H9 (cell line): ENCODE results near the gene NOCT. TPM values are rescaled to one million over a fixed set of nuclear protein-coding genes. Genes with fewer than 3 reads are reported as not detected.

Experiments
- DNase-seq: peaks from one replicate; pipeline ENCODE4 v3.0.0-alpha.2; 2017
- H2AFZ ChIP-seq: one replicate; pipeline ENCODE4 v1.6.1; 2013; ENCODE audit warnings: mild to moderate bottlenecking, low read length, control low read depth, moderate library complexity
- H2AK5ac ChIP-seq: 2 replicates; pipeline ENCODE4 v1.6.1; 2013; ENCODE audit warnings: low read length, control low read depth, mixed read lengths; ENCODE audit not compliant: insufficient read length
- H2BK120ac ChIP-seq: one replicate; pipeline ENCODE4 v1.6.1; 2013; ENCODE audit warnings: low read depth, mild to moderate bottlenecking, low read length, control low read depth, inconsistent platforms; ENCODE audit not compliant: poor library complexity, severe bottlenecking
- H2BK12ac ChIP-seq: 2 replicates; pipeline ENCODE4 v1.6.1; 2013; ENCODE audit warnings: low read length, control low read depth, mixed read lengths, low read depth; ENCODE audit not compliant: insufficient read length
- H2BK15ac ChIP-seq: 2 replicates; pipeline ENCODE4 v1.6.1; 2013; ENCODE audit warnings: low read depth, low read length, control low read depth
- H2BK20ac ChIP-seq: one replicate; pipeline ENCODE4 v1.6.1; 2013; ENCODE audit warnings: low read depth, mild to moderate bottlenecking, low read length, control low read depth, inconsistent platforms; ENCODE audit not compliant: poor library complexity, severe bottlenecking
- H2BK5ac ChIP-seq: 2 replicates; pipeline ENCODE4 v1.6.1; 2013; ENCODE audit warnings: low read length, control low read depth, mixed read lengths; ENCODE audit not compliant: insufficient read length
- H3K14ac ChIP-seq: 2 replicates; pipeline ENCODE4 v1.6.1; 2013; ENCODE audit warnings: low read length, control low read depth; ENCODE audit not compliant: insufficient read depth
- H3K18ac ChIP-seq: 2 replicates; pipeline ENCODE4 v1.6.1; 2013; ENCODE audit warnings: low read depth, mild to moderate bottlenecking, mixed read lengths, low read length, control low read depth; ENCODE audit not compliant: insufficient read length
- H3K23ac ChIP-seq: 2 replicates; pipeline ENCODE4 v1.6.1; 2013; ENCODE audit warnings: low read length, control low read depth, mixed read lengths, low read depth; ENCODE audit not compliant: insufficient read length
- H3K23me2 ChIP-seq: 2 replicates; pipeline ENCODE4 v1.6.1; 2013; ENCODE audit warnings: low read depth, mild to moderate bottlenecking, mixed read lengths, low read length, control low read depth; ENCODE audit not compliant: insufficient read length, poor library complexity, severe bottlenecking
- H3K27ac ChIP-seq: 2 replicates; pipeline ENCODE4 v1.5.1; 2013; ENCODE audit warnings: low read length, control low read depth, mixed read lengths, low read depth; ENCODE audit not compliant: insufficient read length
- H3K27me3 ChIP-seq: 2 replicates; pipeline ENCODE4 v1.6.1; 2013; ENCODE audit warnings: low read length, control low read depth, inconsistent platforms; ENCODE audit not compliant: insufficient read depth
- H3K4ac ChIP-seq: 2 replicates; pipeline ENCODE4 v1.6.1; 2013; ENCODE audit warnings: low read depth, mild to moderate bottlenecking, control low read depth, inconsistent platforms, low read length, moderate library complexity
- H3K4me1 ChIP-seq: 2 replicates; pipeline ENCODE4 v1.6.1; 2013; ENCODE audit warnings: low read length, control low read depth, inconsistent platforms; ENCODE audit not compliant: insufficient read depth
- H3K4me2 ChIP-seq: 2 replicates; pipeline ENCODE4 v1.6.1; 2013; ENCODE audit warnings: low read length, control low read depth, mixed read lengths; ENCODE audit not compliant: insufficient read length, insufficient read depth
- H3K56ac ChIP-seq: 2 replicates; pipeline ENCODE4 v1.6.1; 2013; ENCODE audit warnings: low read depth, mild to moderate bottlenecking, mixed read lengths, low read length, control low read depth; ENCODE audit not compliant: insufficient read length
- H3K79me1 ChIP-seq: 2 replicates; pipeline ENCODE4 v1.6.1; 2013; ENCODE audit warnings: low read depth, mild to moderate bottlenecking, moderate library complexity, low read length, control low read depth, inconsistent platforms; ENCODE audit not compliant: insufficient read depth, poor library complexity, severe bottlenecking
- H3K79me2 ChIP-seq: 2 replicates; pipeline ENCODE4 v1.6.1; 2013; ENCODE audit warnings: low read length, control low read depth, inconsistent platforms; ENCODE audit not compliant: insufficient read depth
- H3K9ac ChIP-seq: 2 replicates; pipeline ENCODE4 v1.6.1; 2013; ENCODE audit warnings: low read length, control low read depth, mixed read lengths; ENCODE audit not compliant: insufficient read length; ENCODE audit errors: extremely low read depth
- H3K9me3 ChIP-seq: one replicate; pipeline ENCODE4 v1.6.1; 2013; ENCODE audit warnings: low read depth, low read length, inconsistent platforms; ENCODE audit not compliant: control insufficient read depth
- H3T11ph ChIP-seq: one replicate; pipeline ENCODE4 v1.6.1; 2013; ENCODE audit warnings: mild to moderate bottlenecking, low read length, control low read depth, inconsistent platforms
- H4K20me1 ChIP-seq: one replicate; pipeline ENCODE4 v1.6.1; 2013; ENCODE audit not compliant: control insufficient read depth, insufficient read length, insufficient read depth
- H4K5ac ChIP-seq: 2 replicates; pipeline ENCODE4 v1.6.1; 2013; ENCODE audit warnings: low read depth, mild to moderate bottlenecking, mixed read lengths, low read length, control low read depth; ENCODE audit not compliant: insufficient read length
- H4K8ac ChIP-seq: replicated peaks from 2 replicates; pipeline ENCODE4 v1.6.1; 2013; ENCODE audit warnings: low read length, control low read depth, mixed read lengths, low read depth; ENCODE audit not compliant: insufficient read length
- H4K91ac ChIP-seq: 2 replicates; pipeline ENCODE4 v1.6.1; 2013; ENCODE audit warnings: low read depth, mild to moderate bottlenecking, moderate library complexity, mixed read lengths, low read length, control low read depth; ENCODE audit not compliant: insufficient read length
- H3K27ac Mint-ChIP-seq, 3 experiments: 2 replicates in 2 of 3; 3 replicates in 1 of 3; pipeline ENCODE4 v1.8.0; 2020 to 2021; ENCODE audit warnings: mixed read lengths in 3 of 3, mild to moderate bottlenecking in 1 of 3, moderate library complexity in 1 of 3
- H3K27me3 Mint-ChIP-seq: 2 replicates; pipeline ENCODE4 v1.8.0; 2021; ENCODE audit warnings: low read depth, mild to moderate bottlenecking, moderate library complexity, mixed read lengths
- H3K36me3 Mint-ChIP-seq, 3 experiments: 2 replicates in 2 of 3; 3 replicates in 1 of 3; pipeline ENCODE4 v1.8.0; 2020 to 2021; ENCODE audit warnings: low read depth in 3 of 3, mixed read lengths in 3 of 3; ENCODE audit not compliant: insufficient read depth in 1 of 3
- H3K4me1 Mint-ChIP-seq, 2 experiments: 2 replicates each; pipeline ENCODE4 v1.8.0; 2020; ENCODE audit warnings: mixed read lengths in 2 of 2
- H3K4me3 Mint-ChIP-seq, 2 experiments: 2 replicates in 1 of 2; 3 replicates in 1 of 2; pipeline ENCODE4 v1.8.0; 2020 to 2021; ENCODE audit warnings: mild to moderate bottlenecking in 2 of 2, mixed read lengths in 2 of 2, moderate library complexity in 1 of 2
- H3K9me3 Mint-ChIP-seq, 2 experiments: 2 replicates in 1 of 2; 3 replicates in 1 of 2; pipeline ENCODE4 v1.8.0; 2020; ENCODE audit warnings: mild to moderate bottlenecking in 2 of 2, mixed read lengths in 2 of 2, moderate library complexity in 1 of 2
- CTCF ChIP-seq: fragments of 200-600 bp; sonication (generic); conservative IDR thresholded peaks from 3 replicates; pipeline ENCODE4 v1.8.0; 2021; ENCODE audit warnings: antibody characterized with exemption, mild to moderate bottlenecking
- WGBS: extraction: QIAGEN DNeasy Blood & Tissue Kit; methylation state at CpG from one replicate; pipeline ENCODE4 v1.1.7; 2013; ENCODE audit warnings: missing lambda C conversion rate, low lambda C conversion rate, mixed read lengths; ENCODE audit not compliant: insufficient read length; ENCODE audit errors: extremely low coverage; 5-methylcytosine and 5-hydroxymethylcytosine counted together
- total RNA-seq: library from RNA; stranded (reverse); gene quantifications from 2 replicates; pipeline ENCODE4 v1.2.1, GENCODE V29; 2021

NOCT gene
- total RNA-seq, 1 experiment from 2014 or later, result 37.3 TPM

- Histone ChIP-seq H2BK5ac (no peak overlapping the region), H4K8ac (no peak overlapping the region), H3K9me3 (no peaks in the 10 kb centered on the region), H3K4me1 (no peaks in the 10 kb centered on the region), H4K20me1 (no peaks in the 10 kb centered on the region), H3K23me2 (no peaks in the 10 kb centered on the region), H4K5ac (no peak overlapping the region), H2BK20ac (no peak overlapping the region), H3K14ac (no peak overlapping the region), H4K91ac (no peak overlapping the region), H2BK15ac (no peak overlapping the region), H3K27me3 (no peaks in the 10 kb centered on the region), H3K9ac (no peak overlapping the region), H3K18ac (no peak overlapping the region), H2BK12ac (no peak overlapping the region), H2AK5ac (no peak overlapping the region), H2BK120ac (no peak overlapping the region), H3K79me2 (peaks cover 20% of the 10 kb centered on the region; the same call in 1 of the 2 replicates), H3K79me1 (no peaks in the 10 kb centered on the region), H3K4me2 (no peak overlapping the region), H2AFZ (no peak overlapping the region), H3K27ac (no peak overlapping the region), H3K4ac (no peak overlapping the region), H3K56ac (no peak overlapping the region), H3T11ph (no peak overlapping the region), H3K23ac (no peak overlapping the region)
- Mint-ChIP-seq H3K27ac (no peak overlapping the region), H3K27me3 (no peaks in the 10 kb centered on the region), H3K9me3 (no peaks in the 10 kb centered on the region), H3K4me1 (peaks cover 7% of the 10 kb centered on the region in 2 experiments), H3K4me3 (no peak overlapping the region), H3K36me3 (peaks cover 0 to 5% (median 4%) of the 10 kb centered on the region in 3 experiments; a peak in 3 of 7 replicates)
- no peak for DNase-seq
- TF ChIP-seq CTCF, result no peak
- WGBS, result no CpG with 5 or more reads among the region's 1 CpG
Observed at GRCh38 chr4:139077567-139078355, 62.2 kb downstream of the NOCT start.
